CD4-positive, alpha-beta T cell treated with Interleukin-6 for 4 hours (primary cell): Measurements from ENCODE around the gene PTGFRN.

ENCODE experiments used
- DNase-seq: peaks from one replicate; pipeline ENCODE4 v3.0.0-alpha.2; 2020; ENCODE audit warnings: mixed read lengths

Gene PTGFRN

DNA sequence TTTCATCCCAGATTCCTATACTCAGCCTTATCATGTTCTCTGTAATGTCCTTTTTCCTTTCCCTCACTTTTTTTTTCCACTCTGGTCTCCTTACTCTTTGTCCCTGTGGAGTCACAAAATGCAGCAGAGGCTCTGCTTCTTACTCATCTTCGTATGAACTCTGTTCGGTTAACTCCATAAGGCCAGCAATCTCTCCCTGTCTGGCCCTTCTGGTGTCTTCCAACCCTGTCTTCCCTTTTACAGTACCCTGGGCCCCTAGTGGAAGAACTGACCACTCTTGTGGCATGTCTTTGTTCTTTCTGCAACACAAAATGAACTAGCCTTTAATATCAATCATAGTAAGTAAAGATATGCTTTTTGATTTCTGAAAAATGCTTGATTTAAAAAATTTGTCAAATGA is 98.9 kb downstream of the PTGFRN start:
- DNase-seq = no peak

DNA sequence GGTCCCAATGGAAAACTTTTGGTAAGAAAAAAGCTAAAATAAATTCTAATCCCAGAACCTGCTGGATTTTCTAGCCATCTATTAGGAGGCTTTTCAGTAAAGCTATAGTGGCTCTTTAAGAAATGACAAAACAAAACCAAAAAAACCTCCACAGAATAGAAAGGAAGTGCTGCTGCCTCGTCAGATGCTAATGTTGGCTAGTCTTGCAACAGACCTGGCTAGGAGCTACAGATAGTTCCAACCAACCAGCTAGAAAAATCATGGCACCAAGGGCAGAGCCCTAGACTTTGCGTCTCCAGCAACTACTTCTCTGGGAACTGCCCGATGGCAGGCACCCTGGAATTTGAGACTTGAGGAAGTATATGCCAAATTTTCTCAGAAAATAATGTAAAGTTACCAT is 99.4 kb downstream of the PTGFRN start:
- DNase-seq = peak; percentile 24

- no peak for DNase-seq
Measured at GRCh38 chr1:117010310-117010969, 100.7 kb downstream of the PTGFRN start.

GRCh38 chr1:117011334-117011733 is 101.6 kb downstream of the PTGFRN start:
- no peak for DNase-seq

- DNase-seq = peak; percentile 17
Measured at GRCh38 chr1:117013309-117013858, 103.7 kb downstream of the PTGFRN start.

DNA sequence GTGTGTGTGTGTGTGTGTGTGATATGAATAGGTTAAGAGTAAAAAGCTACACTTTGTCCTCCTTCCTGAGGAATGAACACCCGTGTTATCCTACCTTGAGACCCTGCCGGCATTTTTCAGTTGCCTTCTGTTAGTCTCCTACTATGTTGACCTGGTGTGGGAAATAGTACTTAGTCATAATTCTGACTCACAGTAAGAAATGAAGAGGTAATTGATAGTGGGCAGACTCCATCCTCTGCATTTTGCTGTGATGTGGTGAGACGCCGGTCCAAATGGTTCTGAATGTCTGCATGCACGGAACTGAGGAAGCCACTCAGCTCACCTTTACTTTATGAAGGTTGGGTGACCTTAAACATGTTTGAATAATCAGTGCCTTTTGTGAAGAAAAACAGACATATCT is 104.5 kb downstream of the PTGFRN start:
- peak; percentile 36 for DNase-seq

GRCh38 chr1:117015724-117016123 is 106.0 kb downstream of the PTGFRN start:
- no peak for DNase-seq

DNA sequence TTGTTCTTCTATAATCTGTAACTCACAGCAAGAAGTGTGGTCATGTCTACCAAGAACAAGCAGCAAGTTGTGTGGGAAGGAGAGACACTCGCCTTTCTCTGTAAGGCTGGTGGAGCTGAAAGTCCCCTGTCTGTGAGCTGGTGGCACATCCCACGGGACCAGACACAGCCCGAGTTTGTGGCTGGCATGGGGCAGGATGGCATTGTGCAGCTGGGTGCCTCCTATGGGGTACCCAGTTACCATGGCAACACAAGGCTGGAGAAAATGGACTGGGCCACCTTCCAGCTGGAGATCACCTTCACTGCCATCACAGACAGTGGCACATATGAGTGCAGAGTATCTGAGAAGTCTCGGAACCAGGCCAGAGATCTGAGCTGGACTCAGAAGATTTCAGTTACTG is 107.3 kb downstream of the PTGFRN start:
- DNase-seq = no peak

DNA sequence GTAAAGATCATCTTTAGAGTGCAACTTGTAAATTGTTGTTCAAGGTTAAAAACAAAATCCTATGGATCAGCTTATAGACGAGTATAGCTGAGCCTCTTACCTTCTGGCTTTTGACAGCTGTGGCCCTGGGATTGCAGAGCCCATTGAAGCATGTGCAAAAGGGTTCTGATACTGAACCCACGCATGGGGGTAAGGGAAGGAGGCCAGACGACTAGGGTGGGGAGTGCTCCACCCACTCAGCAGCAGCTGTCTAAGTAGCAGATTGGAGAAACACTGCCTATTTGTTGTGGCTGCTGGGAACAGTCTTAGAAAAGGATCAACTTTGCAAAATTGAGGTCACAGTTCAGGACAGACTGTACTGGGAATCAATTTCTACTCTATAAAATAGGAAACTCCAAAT is 107.9 kb downstream of the PTGFRN start:
- DNase-seq = no peak

GRCh38 chr1:117020526-117021156 is 110.9 kb downstream of the PTGFRN start:
- DNase-seq = no peak

DNA sequence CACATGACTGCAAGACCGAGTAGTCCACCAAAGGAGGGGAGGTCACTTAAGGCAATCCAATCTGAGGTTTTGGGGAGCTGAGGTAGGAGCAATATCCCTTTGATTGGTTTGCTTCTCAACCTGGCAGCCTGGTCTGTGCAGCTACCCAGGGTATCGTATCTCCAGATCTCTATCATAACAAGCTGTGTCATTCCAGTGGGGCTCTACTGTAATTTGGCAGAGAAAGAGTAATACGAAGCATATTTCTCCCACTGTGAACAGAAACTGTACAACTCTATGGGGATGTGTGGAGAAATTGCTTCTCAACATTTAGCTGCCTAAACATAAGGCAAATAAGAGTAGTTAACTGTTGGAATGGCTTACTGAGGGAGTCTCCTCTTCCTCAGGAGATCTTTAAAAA is 112.4 kb downstream of the PTGFRN start:
- no peak for DNase-seq

- DNase-seq = no peak
Measured at GRCh38 chr1:117025568-117025967, 115.9 kb downstream of the PTGFRN start.

DNA sequence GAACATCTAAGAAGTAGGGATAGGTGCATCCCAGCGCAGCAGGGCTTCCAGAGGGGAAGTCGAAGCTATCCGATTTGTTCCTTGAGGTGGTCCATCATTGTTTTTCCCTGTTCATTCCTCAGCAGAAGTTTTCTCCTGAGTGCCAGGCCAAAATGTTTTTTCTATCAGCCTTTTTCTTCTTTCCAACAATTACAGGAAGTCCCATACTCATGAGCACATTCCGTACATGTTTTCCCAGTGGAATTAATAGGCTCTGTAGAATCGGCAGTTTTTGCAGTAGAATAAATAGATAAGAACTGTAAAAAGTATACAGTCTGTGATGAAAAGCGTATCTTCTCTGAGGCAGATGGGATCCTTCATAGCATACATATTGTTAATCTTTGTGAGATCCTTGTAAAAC is 116.6 kb downstream of the PTGFRN start:
- no peak for DNase-seq

DNA sequence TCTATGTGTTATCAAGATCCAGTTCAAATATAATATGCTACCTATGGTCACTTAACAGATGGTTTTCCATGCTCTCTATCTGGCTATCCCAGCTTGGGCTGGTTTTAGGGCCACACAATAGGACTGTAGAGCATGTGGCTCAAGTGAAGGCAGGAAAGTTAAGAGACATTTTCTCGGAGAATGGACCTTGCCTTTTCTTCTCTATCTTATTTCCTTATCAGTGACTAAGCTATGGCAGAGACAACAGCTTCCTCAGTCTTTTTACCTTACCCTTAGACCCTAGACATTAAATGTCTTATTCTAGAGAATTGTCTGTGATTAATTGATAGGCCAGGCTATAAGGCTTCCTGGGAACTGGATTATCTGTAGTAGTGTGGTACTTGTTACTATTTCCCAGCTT is 120.0 kb downstream of the PTGFRN start:
- no peak for DNase-seq

DNA sequence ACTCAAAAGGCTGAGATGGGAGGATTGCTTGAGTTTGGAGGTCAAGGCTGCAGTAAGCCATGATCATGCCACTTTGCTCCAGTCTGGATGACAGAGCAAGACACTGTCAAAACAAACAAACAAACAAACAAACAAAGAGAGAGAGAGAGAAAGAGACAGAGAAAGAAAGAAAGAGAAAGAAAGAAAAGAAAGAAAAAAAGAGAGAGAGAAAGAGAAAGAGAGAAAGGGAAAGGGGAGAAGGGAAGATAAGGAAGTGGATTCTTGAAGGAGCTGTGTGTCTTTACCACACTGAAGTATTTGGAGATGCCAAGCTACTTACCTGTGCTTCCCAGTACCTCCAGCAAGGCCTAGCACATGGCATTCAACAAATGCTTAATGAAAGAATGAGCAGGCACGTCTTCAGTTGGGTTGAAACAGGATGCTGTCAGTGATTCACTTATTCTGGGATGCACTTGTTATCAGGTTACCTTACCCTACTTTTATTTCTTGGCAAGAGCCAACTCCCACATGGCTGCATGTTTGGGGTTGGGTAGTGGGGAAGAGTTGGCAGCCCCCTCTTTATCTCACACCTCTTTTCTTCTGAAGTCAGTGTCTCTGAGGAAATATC is 120.7 kb downstream of the PTGFRN start:
- DNase-seq = no peak

- no peak for DNase-seq
Measured at GRCh38 chr1:117032266-117032665, 122.5 kb downstream of the PTGFRN start.

DNA sequence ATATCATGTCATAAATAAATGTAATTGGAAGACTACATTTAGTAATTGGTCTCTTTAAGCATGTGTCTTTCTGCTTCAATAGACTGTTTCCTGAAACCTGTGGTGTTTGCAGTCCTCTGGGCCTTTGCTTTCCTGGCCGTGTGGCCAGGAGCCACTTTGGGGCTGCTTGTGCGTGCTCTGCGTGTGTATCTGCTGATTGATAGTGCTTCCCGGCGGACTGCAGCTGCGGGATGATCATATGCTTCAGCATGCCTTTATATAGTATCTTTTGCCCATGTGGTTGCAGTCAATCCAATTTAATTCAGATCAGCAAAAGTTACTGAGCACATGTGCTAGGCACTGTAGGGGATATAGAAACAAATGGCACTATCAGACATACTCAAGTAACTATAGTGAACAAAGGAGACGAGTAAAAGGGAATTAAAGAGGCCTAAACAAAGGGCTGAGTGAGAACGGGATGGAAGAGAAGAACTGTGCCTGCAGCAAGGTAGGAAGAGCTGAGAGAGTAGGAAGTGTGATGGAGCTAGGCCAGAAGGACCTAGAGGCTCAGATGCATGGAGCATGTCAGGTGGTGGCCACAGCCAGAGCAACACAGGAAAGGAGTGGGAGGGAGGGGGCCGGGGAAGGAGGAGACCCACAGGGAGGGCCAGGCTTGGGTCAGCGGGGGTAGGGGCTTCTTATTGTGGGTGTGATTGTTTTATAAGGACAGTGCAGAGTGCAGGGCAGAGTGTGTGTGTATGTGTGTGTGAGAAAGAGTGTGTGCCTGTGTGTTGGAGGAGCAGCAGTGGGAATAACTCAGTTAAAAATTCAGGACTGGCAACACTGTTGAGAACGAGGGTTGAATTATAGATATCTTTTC is 123.2 kb downstream of the PTGFRN start:
- no peak for DNase-seq

DNA sequence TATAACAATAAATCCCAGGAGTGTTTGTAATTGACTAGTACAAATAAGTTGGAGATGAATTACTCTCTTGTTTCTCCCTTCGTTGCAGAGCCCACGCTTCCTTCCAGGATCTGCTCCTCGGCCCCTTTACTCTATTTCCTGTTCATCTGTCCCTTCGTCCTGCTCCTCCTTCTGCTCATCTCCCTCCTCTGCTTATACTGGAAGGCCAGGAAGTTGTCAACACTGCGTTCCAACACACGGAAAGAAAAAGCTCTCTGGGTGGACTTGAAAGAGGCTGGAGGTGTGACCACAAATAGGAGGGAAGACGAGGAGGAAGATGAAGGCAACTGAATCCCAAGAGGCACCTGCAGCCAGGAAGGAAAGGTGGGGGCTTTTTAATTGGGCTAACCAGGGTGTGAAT is 124.1 kb downstream of the PTGFRN start:
- DNase-seq = no peak

DNA sequence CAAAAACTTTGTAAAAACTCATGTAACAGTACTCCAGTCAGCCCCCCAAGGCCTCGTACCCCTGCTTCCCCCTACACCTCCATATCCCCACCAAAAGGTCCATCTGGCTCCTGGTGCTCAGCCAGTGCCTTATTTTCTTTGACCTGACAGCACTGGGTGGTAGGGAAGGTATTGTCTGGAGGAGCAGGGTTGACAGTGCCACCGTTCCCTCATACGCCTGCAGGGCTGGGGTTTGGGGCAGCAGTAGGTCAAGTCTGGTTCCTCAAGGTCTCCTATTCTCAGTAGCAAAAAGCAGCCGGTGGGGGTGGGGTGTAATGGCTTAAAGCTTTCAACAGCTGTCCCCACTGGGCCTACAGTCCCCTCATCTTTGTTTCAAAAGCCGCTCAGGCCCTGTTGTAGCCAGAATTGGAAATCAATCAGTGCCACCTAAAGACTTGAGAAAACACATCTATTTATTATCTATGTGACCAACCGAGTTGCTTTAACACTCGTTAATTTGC is 125.1 kb downstream of the PTGFRN start:
- DNase-seq = no peak

DNA sequence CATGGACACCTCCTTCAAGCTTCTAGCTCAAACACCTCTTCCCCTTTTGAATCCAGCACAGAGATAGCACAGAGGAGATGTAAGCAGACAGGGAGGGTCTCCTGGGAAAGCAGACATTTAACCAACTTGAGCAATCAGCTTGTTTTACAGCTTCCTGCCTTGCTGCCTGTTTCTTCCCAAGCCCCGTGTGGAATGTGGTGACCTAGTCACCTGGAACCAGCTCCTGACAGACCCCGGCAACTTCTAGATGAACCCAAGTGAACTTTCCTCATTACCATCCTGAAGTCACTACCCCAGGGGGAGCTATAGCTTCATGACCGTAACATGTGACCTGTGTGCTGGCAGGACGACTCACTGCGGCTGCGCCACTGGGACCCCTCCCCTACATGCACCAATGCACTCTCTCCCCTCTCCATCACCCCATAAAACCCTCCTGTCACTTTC is 126.3 kb downstream of the PTGFRN start:
- DNase-seq = no peak

- DNase-seq = no peak
Measured at GRCh38 chr1:117037802-117038201, 128.1 kb downstream of the PTGFRN start.

DNA sequence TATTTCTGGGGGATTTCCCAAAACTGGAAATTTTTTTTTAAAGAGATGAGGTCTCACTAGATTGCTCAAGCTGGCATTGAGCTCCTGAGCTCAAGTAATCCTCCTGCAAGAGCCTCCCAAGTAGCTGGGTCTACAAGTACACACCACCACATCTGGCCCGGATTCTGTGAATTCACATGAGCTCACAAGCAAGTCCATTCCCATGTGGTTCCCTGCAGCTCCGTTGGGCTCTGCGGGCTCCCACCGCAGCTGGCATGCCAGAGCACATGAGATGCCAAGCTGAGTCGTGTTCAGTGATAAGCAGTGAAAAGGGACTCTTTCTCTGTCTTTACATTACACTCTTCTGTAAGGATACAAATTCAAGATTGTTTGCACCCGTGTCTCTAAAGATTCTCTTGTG is 128.5 kb downstream of the PTGFRN start:
- DNase-seq = no peak
